PFSK-1 (cell line): ENCODE results near the gene PPP2R2C.

Source experiments
- FOXP2 ChIP-seq: optimal IDR thresholded peaks from 2 replicates; pipeline ENCODE3; 2011; ENCODE audit warnings: borderline replicate concordance, control low read depth, inconsistent platforms; ENCODE audit not compliant: insufficient read depth; ENCODE audit errors: extremely low read length, extremely low read depth
- POLR2AphosphoS5 ChIP-seq: IDR thresholded peaks from 2 replicates; pipeline ENCODE4 v1.6.1; 2012; ENCODE audit warnings: low read depth, mild to moderate bottlenecking, control low read depth, low read length, moderate library complexity
- REST ChIP-seq, 2 experiments: IDR thresholded peaks; 2 replicates each; pipeline versions ENCODE4 v1.6.1 to v1.8.0; 2011 to 2012; ENCODE audit warnings: low read depth in 2 of 2, low read length in 2 of 2, control low read depth in 1 of 2, inconsistent platforms in 1 of 2, mild to moderate bottlenecking in 1 of 2, moderate library complexity in 1 of 2; ENCODE audit not compliant: insufficient read depth in 1 of 2
- SIN3A ChIP-seq: IDR thresholded peaks from 2 replicates; pipeline ENCODE4 v1.6.1; 2012; ENCODE audit warnings: mild to moderate bottlenecking, low read length, moderate library complexity, borderline replicate concordance; ENCODE audit not compliant: insufficient read depth
- TAF1 ChIP-seq: IDR thresholded peaks from 2 replicates; pipeline ENCODE4 v1.6.1; 2012; ENCODE audit warnings: low read length, control low read depth, borderline replicate concordance; ENCODE audit not compliant: insufficient read depth

PPP2R2C gene

GRCh38 chr4:6270636-6271121, 201.7 kb downstream of the PPP2R2C start:
- TF ChIP-seq POLR2AphosphoS5, result no peak
- no peak for TF ChIP-seq FOXP2
- no peak for TF ChIP-seq REST (IDR thresholded peaks at IDR 0.05; ENCODE audit: insufficient read depth in 1 of 2, low read depth in 2 of 2, low read length in 2 of 2)
- TF ChIP-seq SIN3A, result no peak
- no peak for TF ChIP-seq TAF1
